ELF-1 (cell line): ENCODE data around the gene SLCO3A1.
"Not testable (repeated sequence)": the region's sequence is repeated elsewhere in the genome, so short reads cannot be mapped to it uniquely, and the experiment has no call there.

Experiments
- DNase-seq: peaks from one replicate; pipeline ENCODE4 v3.0.0-alpha.2; 2016; ENCODE audit warnings: low read depth, low spot score

The SLCO3A1 gene

GRCh38 chr15:92200891-92201290 lies 347.4 kb downstream of the SLCO3A1 start:
- DNase-seq: peak; percentile 22

DNA sequence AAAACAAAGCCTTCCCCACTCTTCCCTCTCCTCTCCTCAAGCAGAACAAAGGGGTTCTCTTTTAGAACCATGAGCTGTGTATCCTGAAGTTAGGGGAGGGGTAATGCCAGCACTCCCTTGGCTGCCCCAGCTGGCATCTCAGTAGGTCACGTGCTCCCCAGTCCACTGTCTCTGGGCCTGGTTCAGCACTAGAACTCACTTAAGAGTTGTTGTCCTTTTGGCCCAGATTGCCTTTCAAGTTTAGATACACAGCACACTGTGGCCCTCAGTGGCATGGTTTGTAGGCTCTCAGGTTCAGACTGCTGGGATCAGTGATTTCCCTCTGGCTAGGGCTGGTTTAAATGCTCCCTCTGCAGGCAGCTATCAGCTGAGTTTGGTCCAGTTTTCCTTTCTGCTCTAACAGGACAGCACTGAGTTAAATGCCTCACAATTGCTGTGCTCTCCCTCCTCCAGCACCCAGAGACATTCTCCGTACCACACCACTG lies 351.8 kb downstream of the SLCO3A1 start:
- peak; percentile 75 for DNase-seq

- DNase-seq: not testable (repeated sequence)
These were observed 354.1 kb downstream of the SLCO3A1 start for GRCh38 chr15:92207601-92208000.
